H1 (cell line): Measurements from ENCODE around the gene TMEM163. TPM values are rescaled to one million over a fixed set of nuclear protein-coding genes. Genes with fewer than 3 reads are reported as not detected.

Experiments used
- CTCF ChIA-PET: fragments of 300-600 bp; sonication (Branson Sonifier 250); formaldehyde crosslinking; loops from one replicate; lab custom pipeline; 2021; ENCODE audit not compliant: partially characterized antibody; lab: Charles Lee
- POLR2A ChIA-PET: fragments of 300-600 bp; sonication (Branson Sonifier 250); formaldehyde crosslinking; loops from one replicate; lab custom pipeline; 2021; ENCODE audit warnings: inconsistent platforms; ENCODE audit not compliant: partially characterized antibody; lab: Charles Lee
- DNase-seq, 2 experiments: peaks; one replicate each; pipeline versions ENCODE4 v3.0.0 to v3.0.0-alpha.2; 2010 to 2022; ENCODE audit warnings: low spot score in 2 of 2, low read depth in 1 of 2, mixed read lengths in 1 of 2
- FAIRE-seq: peaks from 2 replicates; lab custom pipeline; 2011; peaks lifted over from hg19 to GRCh38; lab: Jason Lieb, UNC
- H2AFZ ChIP-seq: 2 replicates; pipeline ENCODE4 v1.8.1; 2012; ENCODE audit warnings: low read length, inconsistent platforms
- H2AK5ac ChIP-seq: 2 replicates; pipeline ENCODE4 v1.6.1; 2013; ENCODE audit warnings: low read depth, low read length
- H2BK120ac ChIP-seq: replicated peaks from 2 replicates; pipeline ENCODE3; 2013; ENCODE audit warnings: low read depth, low read length, inconsistent platforms
- H2BK12ac ChIP-seq: 2 replicates; pipeline ENCODE4 v1.6.1; 2013; ENCODE audit warnings: low read depth, low read length
- H2BK15ac ChIP-seq: 2 replicates; pipeline ENCODE4 v1.6.1; 2013; ENCODE audit warnings: low read length
- H2BK20ac ChIP-seq: 2 replicates; pipeline ENCODE4 v1.6.1; 2013; ENCODE audit warnings: low read length
- H2BK5ac ChIP-seq: 2 replicates; pipeline ENCODE4 v1.6.1; 2013; ENCODE audit warnings: low read depth, low read length
- H3K14ac ChIP-seq: 2 replicates; pipeline ENCODE4 v1.6.1; 2013; ENCODE audit warnings: inconsistent platforms; ENCODE audit not compliant: insufficient read length
- H3K18ac ChIP-seq: 2 replicates; pipeline ENCODE4 v1.6.1; 2013; ENCODE audit warnings: low read length; ENCODE audit errors: extremely low read depth
- H3K23ac ChIP-seq: 2 replicates; pipeline ENCODE4 v1.6.1; 2013; ENCODE audit warnings: inconsistent platforms; ENCODE audit not compliant: insufficient read length
- H3K23me2 ChIP-seq: 2 replicates; pipeline ENCODE4 v1.6.1; 2013; ENCODE audit warnings: low read depth, low read length
- H3K27ac ChIP-seq: 2 replicates; pipeline ENCODE4 v1.6.1; 2011; ENCODE audit warnings: low read depth, low read length, inconsistent platforms
- H3K27me3 ChIP-seq, 4 experiments: replicated peaks in 1 of 4; 1 replicate in 1 of 4; 2 replicates in 3 of 4; pipeline versions ENCODE4 v1.6.1 to v1.8.1; 2011 to 2013; ENCODE audit warnings: low read length in 3 of 4, mild to moderate bottlenecking in 3 of 4, inconsistent platforms in 2 of 4, mixed read lengths in 2 of 4, moderate library complexity in 1 of 4; ENCODE audit not compliant: control insufficient read depth in 3 of 4, insufficient read depth in 3 of 4; ENCODE audit errors: extremely low read depth in 1 of 4
- H3K36me3 ChIP-seq, 4 experiments: 2 replicates each; pipeline versions ENCODE4 v1.6.1 to v1.8.1; 2011 to 2013; ENCODE audit warnings: mild to moderate bottlenecking in 4 of 4, low read length in 3 of 4, moderate library complexity in 2 of 4, control low read depth in 1 of 4, inconsistent platforms in 1 of 4; ENCODE audit not compliant: insufficient read depth in 4 of 4, control insufficient read depth in 2 of 4
- H3K4ac ChIP-seq: replicated peaks from 2 replicates; pipeline ENCODE3; 2013; ENCODE audit warnings: low read length, low read depth, mixed read lengths, inconsistent platforms; ENCODE audit not compliant: insufficient read length
- H3K4me1 ChIP-seq, 4 experiments: replicated peaks in 1 of 4; 1 replicate in 1 of 4; 2 replicates in 3 of 4; pipeline versions ENCODE4 v1.6.1 to v1.8.1; 2011 to 2013; ENCODE audit warnings: low read length in 3 of 4, inconsistent platforms in 2 of 4, mixed read lengths in 1 of 4; ENCODE audit not compliant: insufficient read depth in 4 of 4, control insufficient read depth in 3 of 4
- H3K4me2 ChIP-seq, 2 experiments: 2 replicates each; pipeline versions ENCODE4 v1.6.1 to v1.8.1; 2011 to 2013; ENCODE audit warnings: low read depth in 2 of 2, low read length in 2 of 2, control low read depth in 1 of 2, inconsistent platforms in 1 of 2, mild to moderate bottlenecking in 1 of 2; ENCODE audit not compliant: insufficient read depth in 1 of 2
- H3K4me3 ChIP-seq, 4 experiments: fragments of 200-600, 300-600 bp in 1 of 4; sonication (generic), shearing (Covaris generic), sonication (Bioruptor Twin) in 1 of 4; 2 replicates each; pipeline versions ENCODE4 v1.5.1 to v1.8.1; 2011 to 2016; ENCODE audit warnings: low read length in 4 of 4, low read depth in 3 of 4, control low read depth in 2 of 4, inconsistent platforms in 2 of 4, mild to moderate bottlenecking in 2 of 4, mixed read lengths in 1 of 4, moderate library complexity in 1 of 4; ENCODE audit not compliant: insufficient read depth in 2 of 4; ENCODE audit errors: extremely low read depth in 1 of 4
- H3K56ac ChIP-seq: replicated peaks from 2 replicates; pipeline ENCODE3; 2013; ENCODE audit warnings: low read depth, mild to moderate bottlenecking, mixed read lengths, low read length, inconsistent platforms; ENCODE audit not compliant: insufficient read length
- H3K79me1 ChIP-seq: 2 replicates; pipeline ENCODE4 v1.6.1; 2013; ENCODE audit warnings: low read depth, low read length, control low read depth
- H3K79me2 ChIP-seq, 2 experiments: 2 replicates each; pipeline versions ENCODE4 v1.6.1 to v1.8.1; 2012 to 2013; ENCODE audit warnings: low read length in 2 of 2, mild to moderate bottlenecking in 2 of 2, inconsistent platforms in 1 of 2; ENCODE audit not compliant: insufficient read depth in 2 of 2, control insufficient read depth in 1 of 2
- H3K9ac ChIP-seq, 4 experiments: replicated peaks in 1 of 4; 1 replicate in 1 of 4; 2 replicates in 3 of 4; pipeline versions ENCODE4 v1.6.1 to v1.8.1; 2011 to 2013; ENCODE audit warnings: low read depth in 3 of 4, low read length in 3 of 4, control low read depth in 2 of 4, mild to moderate bottlenecking in 2 of 4, moderate library complexity in 2 of 4, inconsistent platforms in 1 of 4; ENCODE audit errors: extremely low read depth in 1 of 4
- H3K9me3 ChIP-seq, 2 experiments: 2 replicates each; pipeline versions ENCODE4 v1.6.1 to v1.8.1; 2012 to 2013; ENCODE audit warnings: mild to moderate bottlenecking in 2 of 2, moderate library complexity in 2 of 2, control low read depth in 1 of 2, inconsistent platforms in 1 of 2, low read depth in 1 of 2, low read length in 1 of 2, mixed read lengths in 1 of 2; ENCODE audit not compliant: insufficient read depth in 2 of 2
- H4K20me1 ChIP-seq, 2 experiments: replicated peaks in 1 of 2; 2 replicates each; pipeline versions ENCODE3 to v1.8.1; 2011 to 2013; ENCODE audit warnings: inconsistent platforms in 2 of 2, low read length in 2 of 2, mild to moderate bottlenecking in 1 of 2; ENCODE audit not compliant: insufficient read depth in 2 of 2, control insufficient read depth in 1 of 2
- H4K5ac ChIP-seq: 2 replicates; pipeline ENCODE4 v1.6.1; 2013; ENCODE audit warnings: low read length, low read depth, mixed read lengths, inconsistent platforms; ENCODE audit not compliant: insufficient read length
- H4K8ac ChIP-seq: 2 replicates; pipeline ENCODE4 v1.8.0; 2013; ENCODE audit warnings: mild to moderate bottlenecking, moderate library complexity, low read length, inconsistent platforms; ENCODE audit not compliant: insufficient read depth; ENCODE audit errors: extremely low read depth
- H4K91ac ChIP-seq: replicated peaks from 2 replicates; pipeline ENCODE3; 2013; ENCODE audit warnings: low read length, mixed read lengths, inconsistent platforms; ENCODE audit not compliant: insufficient read length
- BACH1 ChIP-seq: IDR thresholded peaks from 2 replicates; pipeline ENCODE4 v1.6.1; 2012; ENCODE audit warnings: low read length, improper control_type of control experiment
- CTBP2 ChIP-seq: IDR thresholded peaks from 2 replicates; pipeline ENCODE4 v1.7.0; 2011; ENCODE audit warnings: borderline replicate concordance, mild to moderate bottlenecking, moderate library complexity, mixed read lengths, low read length; ENCODE audit not compliant: insufficient read depth, insufficient read length
- GABPA ChIP-seq: IDR thresholded peaks from 2 replicates; pipeline ENCODE4 v1.6.1; 2011; ENCODE audit warnings: mild to moderate bottlenecking, low read length, moderate library complexity, borderline replicate concordance; ENCODE audit not compliant: insufficient read depth
- GTF2F1 ChIP-seq: IDR thresholded peaks from 2 replicates; pipeline ENCODE4 v1.6.1; 2012; ENCODE audit warnings: low read depth, low read length, improper control_type of control experiment, borderline replicate concordance
- MAFK ChIP-seq: IDR thresholded peaks from 2 replicates; pipeline ENCODE4 v1.6.1; 2012; ENCODE audit warnings: low read depth, mild to moderate bottlenecking, improper control_type of control experiment, low read length
- NANOG ChIP-seq: IDR thresholded peaks from 2 replicates; pipeline ENCODE4 v1.6.1; 2011; ENCODE audit warnings: low read length, low read depth, mild to moderate bottlenecking, inconsistent platforms; ENCODE audit not compliant: insufficient read depth, poor library complexity, severe bottlenecking
- SP1 ChIP-seq: IDR thresholded peaks from 2 replicates; pipeline ENCODE4 v1.6.1; 2011; ENCODE audit warnings: low read depth, low read length
- SP2 ChIP-seq: IDR thresholded peaks from 2 replicates; pipeline ENCODE4 v1.6.1; 2012; ENCODE audit warnings: mild to moderate bottlenecking, low read length, inconsistent platforms
- SUZ12 ChIP-seq: fragments of 200-600 bp; sonication (generic); IDR thresholded peaks from 2 replicates; pipeline ENCODE4 v1.6.1; 2012; ENCODE audit warnings: mild to moderate bottlenecking, inconsistent platforms, low read length, moderate library complexity, mixed read lengths
- TAF1 ChIP-seq: IDR thresholded peaks from 2 replicates; pipeline ENCODE4 v1.6.1; 2011; ENCODE audit warnings: mild to moderate bottlenecking, low read depth, low read length
- YY1 ChIP-seq: IDR thresholded peaks from 2 replicates; pipeline ENCODE4 v1.6.1; 2011; ENCODE audit warnings: low read depth, mild to moderate bottlenecking, low read length
- WGBS, 2 experiments: shearing (Covaris generic) in 1 of 2; methylation state at CpG; one replicate each; pipeline versions ENCODE4 v1.1.6 to v1.1.7; 2013 to 2015; ENCODE audit warnings: low lambda C conversion rate in 2 of 2, mixed read lengths in 2 of 2, inconsistent platforms in 1 of 2, low coverage in 1 of 2, missing lambda C conversion rate in 1 of 2; ENCODE audit not compliant: insufficient replicate concordance in 2 of 2, insufficient coverage in 1 of 2, insufficient read length in 1 of 2; ENCODE audit errors: extremely low coverage in 1 of 2, missing lambda C conversion rate in 1 of 2; 5-methylcytosine and 5-hydroxymethylcytosine counted together
- polyA plus RNA-seq, 7 experiments: library from polyadenylated mRNA; depleted of rRNA in 3 of 7; stranded (reverse) in 5 of 7; unstranded in 2 of 7; fragments of >200 nt in 5 of 7; fragments of 200-250 nt in 2 of 7; gene quantifications; 1 replicate in 5 of 7; 2 replicates in 1 of 7; 4 replicates in 1 of 7; pipeline versions ENCODE4 v1.2.1 to v1.2.3, GENCODE V29; 2011 to 2013; ENCODE audit warnings: missing spikeins in 2 of 7, mixed read lengths in 2 of 7
- total RNA-seq: library from RNA; stranded (reverse); fragmentation: NEBNext Ultra II Directional; extraction: Animal tissue kit (Norgen Biotek cat#: 25700); gene quantifications from 2 replicates; pipeline ENCODE4 v1.2.1, GENCODE V29; 2021
- TF ChIP-seq, protein P1 (sequence below): IDR thresholded peaks from 2 replicates; pipeline ENCODE4 v1.6.1; 2012; ENCODE audit warnings: low read length, inconsistent platforms

TMEM163 gene
- total and polyA plus RNA-seq, 2 of the 8 experiments (the other 6 are each of a cell fraction or from before 2014, with no cell fraction given) = 2.8 to 3.2 TPM

GRCh38 chr2:134689315-134689714, 29.5 kb downstream of the TMEM163 start:
- Histone ChIP-seq H3K79me2 (no peaks in the 10 kb centered on the region), H3K9ac (no peak overlapping the region), H4K8ac (no peak overlapping the region), H3K23ac (no peak overlapping the region)
- 87% methylated on average over 3 of the region's 3 CpGs; no CpG with 5 or more reads in 1 of the 2 experiments for WGBS, 2 experiments
- TF ChIP-seq SUZ12 = no peak
- no peak for TF ChIP-seq SP1
- TF ChIP-seq MAFK = no peak
- TF ChIP-seq YY1 = no peak
- no peak for TF ChIP-seq TAF1
- no peak for TF ChIP-seq CTBP2
- no peak for TF ChIP-seq GTF2F1
- TF ChIP-seq, protein P1, sequence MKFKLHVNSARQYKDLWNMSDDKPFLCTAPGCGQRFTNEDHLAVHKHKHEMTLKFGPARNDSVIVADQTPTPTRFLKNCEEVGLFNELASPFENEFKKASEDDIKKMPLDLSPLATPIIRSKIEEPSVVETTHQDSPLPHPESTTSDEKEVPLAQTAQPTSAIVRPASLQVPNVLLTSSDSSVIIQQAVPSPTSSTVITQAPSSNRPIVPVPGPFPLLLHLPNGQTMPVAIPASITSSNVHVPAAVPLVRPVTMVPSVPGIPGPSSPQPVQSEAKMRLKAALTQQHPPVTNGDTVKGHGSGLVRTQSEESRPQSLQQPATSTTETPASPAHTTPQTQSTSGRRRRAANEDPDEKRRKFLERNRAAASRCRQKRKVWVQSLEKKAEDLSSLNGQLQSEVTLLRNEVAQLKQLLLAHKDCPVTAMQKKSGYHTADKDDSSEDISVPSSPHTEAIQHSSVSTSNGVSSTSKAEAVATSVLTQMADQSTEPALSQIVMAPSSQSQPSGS = no peak
- no peak for TF ChIP-seq GABPA
- TF ChIP-seq BACH1 = no peak
- TF ChIP-seq NANOG = no peak
- TF ChIP-seq SP2 = no peak
- TF ChIP-seq, all 59 proteins: peak for 0
- Histone ChIP-seq H3K56ac (no peak overlapping the region), H3K18ac (no peak overlapping the region), H3K27ac (no peak overlapping the region), H3K4me1 (no peaks in the 10 kb centered on the region), H2AK5ac (no peak overlapping the region), H4K5ac (no peak overlapping the region), H4K20me1 (no peaks in the 10 kb centered on the region), H2BK20ac (no peak overlapping the region), H2BK120ac (no peak overlapping the region), H3K14ac (no peak overlapping the region), H3K23me2 (no peaks in the 10 kb centered on the region), H3K9me3 (no peaks in the 10 kb centered on the region), H4K91ac (no peak overlapping the region), H3K27me3 (no peaks in the 10 kb centered on the region), H2AFZ (no peak overlapping the region), H2BK12ac (no peak overlapping the region), H2BK5ac (no peak overlapping the region), H2BK15ac (no peak overlapping the region), H3K4ac (no peak overlapping the region), H3K79me1 (no peaks in the 10 kb centered on the region), H3K4me3 (no peak overlapping the region), H3K36me3 (no peaks in the 10 kb centered on the region), H3K4me2 (no peak overlapping the region)
- DNase-seq (no peak), FAIRE-seq (no peak)
- CTCF ChIA-PET = no interaction called here
- POLR2A ChIA-PET = no interaction called here
